ENCODE measurements around the gene RPL10A.

Gene RPL10A

GRCh38 chr6:35493307-35493983 is 25.2 kb downstream of the RPL10A start:
- H3K9me3 ChIP-seq, result no peaks in the 10 kb centered on the region
- no peaks in the 10 kb centered on the region for H3K36me3 ChIP-seq
- H3K27me3 ChIP-seq, result no peaks in the 10 kb centered on the region
- TF ChIP-seq CTCF (IDR thresholded peaks at IDR 0.05; ENCODE audit: low read depth, low read length), result no peak
- peaks cover 37% of the 10 kb centered on the region for H3K4me1 ChIP-seq
- no peak for DNase-seq
- no peak overlapping the region for H3K4me3 ChIP-seq (ENCODE audit: low read depth, low read length)

GRCh38 chr6:35494161-35494563 is 26.0 kb downstream of the RPL10A start:
- no peaks in the 10 kb centered on the region for H3K27me3 ChIP-seq
- peaks cover 37% of the 10 kb centered on the region for H3K4me1 ChIP-seq
- no peaks in the 10 kb centered on the region for H3K9me3 ChIP-seq
- no peak for DNase-seq
- H3K36me3 ChIP-seq, result no peaks in the 10 kb centered on the region
- no peak for TF ChIP-seq CTCF (IDR thresholded peaks at IDR 0.05; ENCODE audit: low read depth, low read length)
- H3K4me3 ChIP-seq (ENCODE audit: low read depth, low read length), result no peak overlapping the region

- Histone ChIP-seq H3K4me3 (ENCODE audit: low read depth, low read length) (peak overlapping the region; percentile 60; the same call in 1 of the 2 replicates), H3K27me3 (no peaks in the 10 kb centered on the region), H3K4me1 (peaks cover 35% of the 10 kb centered on the region), H3K9me3 (no peaks in the 10 kb centered on the region), H3K36me3 (no peaks in the 10 kb centered on the region)
- no peak for DNase-seq
- TF ChIP-seq CTCF (IDR thresholded peaks at IDR 0.05; ENCODE audit: low read depth, low read length), result no peak
These were observed 27.2 kb downstream of the RPL10A start for GRCh38 chr6:35495258-35496035.

GRCh38 chr6:35496036-35496840 is 28.0 kb downstream of the RPL10A start:
- Histone ChIP-seq H3K27me3 (no peaks in the 10 kb centered on the region), H3K9me3 (no peaks in the 10 kb centered on the region), H3K4me1 (peaks cover 31% of the 10 kb centered on the region), H3K36me3 (no peaks in the 10 kb centered on the region), H3K4me3 (ENCODE audit: low read depth, low read length) (peak overlapping the region; percentile 60)
- DNase-seq, result no peak
- no peak for TF ChIP-seq CTCF (IDR thresholded peaks at IDR 0.05; ENCODE audit: low read depth, low read length)

- Histone ChIP-seq H3K36me3 (no peaks in the 10 kb centered on the region), H3K9me3 (no peaks in the 10 kb centered on the region), H3K4me1 (peaks cover 23% of the 10 kb centered on the region), H3K4me3 (ENCODE audit: low read depth, low read length) (peak within 1 kb of the TSS; percentile 70), H3K27me3 (no peaks in the 10 kb centered on the region)
- no peak for TF ChIP-seq CTCF (IDR thresholded peaks at IDR 0.05; ENCODE audit: low read depth, low read length)
- peak; percentile 61 for DNase-seq
These were observed 28.8 kb downstream of the RPL10A start, which contains the start of gene TEAD3 for GRCh38 chr6:35496841-35497570. TEAD3 (minus strand) TSS chr6:35497079.
